BLaER1 treated with 17β-estradiol and CSF1 and Interleukin-3, amounts not matched to agents 10 nM and 100 nM (cell line): ENCODE measurements around the gene ATF1.
"Not testable (repeated sequence)": the region's sequence is repeated elsewhere in the genome, so short reads cannot be mapped to it uniquely, and the experiment has no call there.

Experiments
- H3K27ac ChIP-seq, 11 experiments: shearing (Covaris generic); formaldehyde crosslinking; 2 replicates each; pipeline ENCODE4 v1.8.1; 2022
- H3K27me3 ChIP-seq, 11 experiments: shearing (Covaris generic); formaldehyde crosslinking; 2 replicates each; pipeline ENCODE4 v1.8.1; 2022
- H3K36me3 ChIP-seq, 11 experiments: shearing (Covaris generic); formaldehyde crosslinking; 2 replicates each; pipeline ENCODE4 v1.8.1; 2022
- H3K4me1 ChIP-seq, 10 experiments: shearing (Covaris generic); formaldehyde crosslinking; 2 replicates each; pipeline ENCODE4 v1.8.1; 2022
- H3K4me2 ChIP-seq, 11 experiments: shearing (Covaris generic); formaldehyde crosslinking; 2 replicates each; pipeline ENCODE4 v1.8.1; 2022
- H3K4me3 ChIP-seq, 10 experiments: shearing (Covaris generic); formaldehyde crosslinking; 2 replicates each; pipeline ENCODE4 v1.8.1; 2022
- H3K9ac ChIP-seq, 11 experiments: shearing (Covaris generic); formaldehyde crosslinking; 2 replicates each; pipeline ENCODE4 v1.8.1; 2022
- H3K9me3 ChIP-seq, 11 experiments: shearing (Covaris generic); formaldehyde crosslinking; replicated peaks in 1 of 11; 2 replicates each; pipeline ENCODE4 v1.8.1; 2022
- H4K20me1 ChIP-seq, 11 experiments: shearing (Covaris generic); formaldehyde crosslinking; 2 replicates each; pipeline ENCODE4 v1.8.1; 2022
- Cebpa-rat ChIP-seq, 11 experiments: shearing (Covaris generic); IDR thresholded peaks; 2 replicates each; pipeline ENCODE4 v1.8.1; 2022

The ATF1 gene

DNA sequence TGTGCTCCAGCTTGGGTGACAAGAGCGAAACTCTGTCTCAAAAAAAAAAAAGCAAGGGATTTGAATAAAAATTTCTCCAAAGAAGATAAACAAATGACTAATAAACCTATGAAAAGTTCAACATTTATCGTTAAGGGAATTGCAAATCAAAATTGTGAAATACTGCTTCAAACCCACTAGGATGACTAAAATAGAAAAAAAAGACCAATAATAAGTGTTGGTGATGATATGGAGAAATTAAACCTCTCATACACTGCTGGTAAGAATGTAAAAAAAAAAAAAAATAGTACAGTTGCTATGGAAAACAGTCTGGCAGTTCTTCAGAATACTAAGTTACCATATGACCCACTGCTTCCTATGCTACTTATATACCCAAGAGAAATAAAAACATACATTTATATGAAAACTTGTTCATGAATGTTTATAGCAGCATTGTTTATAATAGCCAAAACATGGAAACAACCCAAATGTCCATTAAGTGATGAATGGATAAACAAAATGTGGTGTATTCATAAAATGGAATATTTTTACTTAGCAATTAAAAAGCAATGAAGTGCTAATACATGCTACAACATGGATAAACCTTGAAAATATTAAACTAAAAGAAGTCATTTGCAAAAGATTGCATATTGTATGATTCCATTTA, 39.5 kb downstream of the ATF1 start:
- H3K27me3 ChIP-seq = no peaks in the 10 kb centered on the region
- peaks cover 0 to 10% (median 0%) of the 10 kb centered on the region in 11 experiments; a peak in 5 of 22 replicates for H4K20me1 ChIP-seq
- no peak overlapping the region for H3K4me2 ChIP-seq
- H3K36me3 ChIP-seq = peaks cover 67 to 98% (median 91%) of the 10 kb centered on the region in 11 experiments
- TF ChIP-seq Cebpa-rat (IDR thresholded peaks at IDR 0.05) = no peak
- no peak overlapping the region for H3K27ac ChIP-seq
- no peak overlapping the region for H3K4me3 ChIP-seq
- H3K9me3 ChIP-seq = peaks cover 26 to 50% (median 46%) of the 10 kb centered on the region in 11 experiments
- H3K9ac ChIP-seq = no peak overlapping the region
- no peaks in the 10 kb centered on the region for H3K4me1 ChIP-seq

DNA sequence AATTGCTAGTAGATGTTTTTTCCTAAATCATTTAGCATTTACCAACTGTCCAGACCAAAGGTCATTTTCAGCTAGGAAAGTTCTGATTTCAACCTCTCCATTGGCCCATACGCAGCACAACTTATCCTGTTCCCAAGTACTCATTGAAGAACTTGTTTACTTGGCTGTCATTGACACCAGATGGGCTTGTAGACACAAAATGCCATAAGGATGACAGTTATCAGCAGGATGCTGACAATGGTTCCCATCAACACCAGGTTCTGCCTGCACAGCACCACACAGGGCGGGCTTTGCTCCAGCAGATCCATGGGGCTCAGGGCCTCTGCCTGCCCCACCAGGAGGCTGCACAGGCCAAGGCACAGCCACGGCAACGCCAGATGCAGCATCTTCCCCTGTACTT, 42.3 kb downstream of the ATF1 start:
- no peak overlapping the region for H3K9ac ChIP-seq
- H3K9me3 ChIP-seq = peaks cover 0 to 23% (median 18%) of the 10 kb centered on the region in 11 experiments; a peak in 21 of 22 replicates
- no peak for TF ChIP-seq Cebpa-rat (IDR thresholded peaks at IDR 0.05)
- no peaks in the 10 kb centered on the region for H3K27me3 ChIP-seq
- H3K4me2 ChIP-seq = no peak overlapping the region
- H3K36me3 ChIP-seq = peaks cover 67 to 98% (median 90%) of the 10 kb centered on the region in 11 experiments
- no peaks in the 10 kb centered on the region for H3K4me1 ChIP-seq
- H3K4me3 ChIP-seq = no peak overlapping the region
- peaks cover 0 to 10% (median 0%) of the 10 kb centered on the region in 11 experiments; a peak in 5 of 22 replicates for H4K20me1 ChIP-seq
- no peak overlapping the region for H3K27ac ChIP-seq

DNA sequence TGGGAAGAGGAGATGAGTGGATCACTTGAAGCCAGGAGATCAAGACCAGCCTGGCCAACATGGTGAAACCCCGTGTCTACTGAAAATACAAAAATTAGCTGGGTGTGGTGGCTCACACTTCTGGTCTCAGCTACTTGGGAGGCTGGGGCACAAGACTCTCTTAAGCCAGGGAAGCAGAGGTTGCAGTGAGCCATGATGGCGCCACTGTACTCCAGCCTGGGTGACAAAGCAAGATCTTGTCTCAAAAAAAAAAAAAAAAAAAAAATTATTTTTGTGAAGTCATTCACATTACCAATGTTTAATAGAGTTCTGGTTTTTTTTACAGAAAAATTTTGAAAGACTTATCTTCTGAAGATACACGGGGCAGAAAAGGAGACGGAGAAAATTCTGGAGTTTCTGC, 45.2 kb downstream of the ATF1 start:
- peaks cover 87 to 100% (median 92%) of the 10 kb centered on the region in 11 experiments for H3K36me3 ChIP-seq
- H3K4me1 ChIP-seq, H3K4me2 ChIP-seq, H3K27ac ChIP-seq, H3K9ac ChIP-seq, H4K20me1 ChIP-seq, H3K27me3 ChIP-seq, H3K9me3 ChIP-seq, H3K4me3 ChIP-seq: not testable (repeated sequence)

DNA sequence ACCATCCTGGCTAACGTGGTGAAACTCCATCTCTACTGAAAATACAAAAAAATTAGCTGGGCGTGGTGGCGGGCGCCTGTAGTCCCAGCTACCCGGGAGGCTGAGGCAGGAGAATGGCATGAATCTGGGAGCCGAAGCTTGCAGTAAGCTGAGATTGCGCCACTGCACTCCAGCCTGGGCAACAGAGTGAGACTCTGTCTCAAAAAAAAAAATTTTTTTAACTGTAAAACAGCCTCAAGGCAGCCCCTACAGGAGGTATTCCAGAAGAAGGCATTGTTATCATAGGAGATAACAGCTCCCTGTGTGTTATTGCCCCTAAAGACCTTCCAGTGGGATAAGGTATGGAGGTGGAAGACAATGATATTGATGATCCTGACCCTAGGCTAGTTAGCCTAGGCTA, 51.0 kb downstream of the ATF1 start:
- not testable (repeated sequence) for H3K9me3 ChIP-seq, H3K4me3 ChIP-seq, H3K27me3 ChIP-seq

DNA sequence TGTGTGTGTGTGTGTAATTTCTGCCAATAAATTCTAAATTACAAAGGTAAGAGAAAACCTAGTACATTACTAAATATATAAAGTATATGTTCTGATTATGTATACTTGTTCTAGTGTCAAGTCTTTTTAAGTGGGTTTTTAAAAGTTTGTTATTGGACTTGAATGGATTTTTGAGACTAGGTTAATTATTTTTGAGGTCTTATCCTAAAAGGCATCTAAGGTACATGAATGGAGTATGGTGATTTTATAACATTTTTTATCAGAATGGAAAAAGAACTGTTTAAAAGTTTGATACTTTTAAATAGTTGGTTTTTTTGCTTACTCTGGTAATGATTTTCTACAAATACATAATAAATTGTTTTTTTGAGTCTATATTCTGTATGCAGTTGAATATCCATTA, 56.3 kb downstream of the ATF1 start:
- no peak overlapping the region for H3K4me3 ChIP-seq
- no peak for TF ChIP-seq Cebpa-rat (IDR thresholded peaks at IDR 0.05)
- no peaks in the 10 kb centered on the region; a peak in 1 of 22 replicates for H4K20me1 ChIP-seq
- no peak overlapping the region for H3K9ac ChIP-seq
- H3K27ac ChIP-seq = no peak overlapping the region
- no peak overlapping the region for H3K4me2 ChIP-seq
- H3K9me3 ChIP-seq = no peaks in the 10 kb centered on the region
- H3K27me3 ChIP-seq = no peaks in the 10 kb centered on the region
- peaks cover 42 to 64% (median 49%) of the 10 kb centered on the region in 11 experiments for H3K36me3 ChIP-seq
- peaks cover 0 to 3% (median 0%) of the 10 kb centered on the region in 10 experiments; a peak in 1 of 20 replicates for H3K4me1 ChIP-seq

More for the DNA sequence above, 51.0 kb downstream of the ATF1 start:
- not testable (repeated sequence) for H3K4me2 ChIP-seq, H4K20me1 ChIP-seq, H3K27ac ChIP-seq, H3K4me1 ChIP-seq, H3K9ac ChIP-seq
- H3K36me3 ChIP-seq = peaks cover 91 to 100% (median 97%) of the 10 kb centered on the region in 11 experiments

DNA sequence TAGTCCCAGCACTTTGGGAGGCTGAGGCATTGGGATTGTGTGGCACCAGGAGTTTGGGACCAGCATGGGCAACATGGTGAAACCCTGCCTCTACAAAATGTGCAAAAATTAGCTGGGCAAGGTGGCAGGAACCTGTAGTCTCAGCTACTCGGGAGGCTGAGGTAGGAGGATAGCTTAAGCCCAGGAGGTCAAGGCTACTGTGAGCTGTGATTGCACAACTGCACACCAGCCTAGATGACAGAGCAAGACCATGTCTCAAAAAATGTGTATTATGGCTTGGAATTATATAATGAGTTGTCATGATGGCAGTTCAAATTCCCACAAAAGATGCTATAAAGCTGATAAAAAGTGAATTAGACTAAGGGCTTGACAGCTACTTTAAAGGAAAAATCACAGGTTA, 58.2 kb downstream of the ATF1 start:
- Histone ChIP-seq H3K36me3 (peaks cover 23 to 45% (median 30%) of the 10 kb centered on the region in 11 experiments), H3K27me3 (no peaks in the 10 kb centered on the region), H3K4me3 (no peak overlapping the region), H3K9me3 (no peaks in the 10 kb centered on the region), H3K4me2 (no peak overlapping the region), H4K20me1 (no peaks in the 10 kb centered on the region; a peak in 1 of 22 replicates), H3K4me1 (peaks cover 0 to 4% (median 0%) of the 10 kb centered on the region in 10 experiments; a peak in 1 of 20 replicates), H3K9ac (no peak overlapping the region), H3K27ac (no peak overlapping the region)
- peak in 1 of 11 experiments; percentile 29; a peak in 1 of 22 replicates for TF ChIP-seq Cebpa-rat (IDR thresholded peaks at IDR 0.05)

DNA sequence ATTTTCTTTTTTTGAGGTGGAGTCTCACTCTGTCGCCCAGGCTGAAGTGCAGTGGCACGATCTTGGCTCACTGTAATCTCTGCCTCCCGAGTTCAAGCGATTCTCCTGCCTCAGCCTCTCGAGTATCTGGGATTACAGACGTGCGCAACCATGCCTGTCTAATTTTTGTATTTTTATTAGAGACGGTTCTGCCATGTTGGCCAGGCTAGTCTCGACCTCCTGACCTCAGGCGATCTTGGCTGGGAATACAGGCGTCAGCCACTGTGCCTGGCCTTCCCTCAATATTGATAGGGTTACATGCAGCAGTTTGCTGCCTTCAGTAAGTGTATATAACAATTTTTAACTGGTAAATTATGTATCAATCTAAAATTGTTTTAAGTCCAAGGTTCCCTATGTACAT, 59.8 kb downstream of the ATF1 start:
- peaks cover 8 to 28% (median 14%) of the 10 kb centered on the region in 11 experiments; a peak in 20 of 22 replicates for H3K36me3 ChIP-seq
- H3K9ac ChIP-seq, H4K20me1 ChIP-seq, H3K27ac ChIP-seq, H3K9me3 ChIP-seq, H3K27me3 ChIP-seq, H3K4me3 ChIP-seq, H3K4me1 ChIP-seq, H3K4me2 ChIP-seq: not testable (repeated sequence)

DNA sequence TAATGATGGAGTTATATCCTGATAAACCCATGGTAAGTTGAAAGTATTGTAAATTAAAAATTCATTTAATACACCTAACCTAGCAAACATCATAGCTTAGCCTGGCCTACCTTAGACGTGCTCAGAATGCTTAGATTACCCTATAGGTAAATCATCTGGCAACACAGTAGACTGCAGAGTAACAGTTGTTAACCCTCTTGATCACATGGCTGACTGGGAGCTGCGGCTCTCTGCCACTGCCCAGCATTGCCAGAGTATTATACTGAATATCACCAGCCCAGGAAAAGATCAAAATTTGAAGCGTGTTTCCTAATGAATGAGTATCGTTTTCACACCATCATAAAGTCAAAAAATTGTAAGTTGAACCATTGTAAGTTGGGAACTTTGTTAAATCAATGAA, 61.0 kb downstream of the ATF1 start:
- Histone ChIP-seq H3K36me3 (peaks cover 0 to 16% (median 2%) of the 10 kb centered on the region in 11 experiments; a peak in 11 of 22 replicates), H3K4me2 (no peak overlapping the region), H3K27ac (peak overlapping the region in 2 of 11 experiments; percentile 19 to 37; a peak in 2 of 22 replicates), H3K4me1 (peaks cover 0 to 4% (median 0%) of the 10 kb centered on the region in 10 experiments; a peak in 1 of 20 replicates), H3K27me3 (no peaks in the 10 kb centered on the region), H3K9me3 (no peaks in the 10 kb centered on the region), H3K4me3 (no peak overlapping the region), H4K20me1 (no peaks in the 10 kb centered on the region; a peak in 1 of 22 replicates), H3K9ac (no peak overlapping the region)
- no peak for TF ChIP-seq Cebpa-rat (IDR thresholded peaks at IDR 0.05)

DNA sequence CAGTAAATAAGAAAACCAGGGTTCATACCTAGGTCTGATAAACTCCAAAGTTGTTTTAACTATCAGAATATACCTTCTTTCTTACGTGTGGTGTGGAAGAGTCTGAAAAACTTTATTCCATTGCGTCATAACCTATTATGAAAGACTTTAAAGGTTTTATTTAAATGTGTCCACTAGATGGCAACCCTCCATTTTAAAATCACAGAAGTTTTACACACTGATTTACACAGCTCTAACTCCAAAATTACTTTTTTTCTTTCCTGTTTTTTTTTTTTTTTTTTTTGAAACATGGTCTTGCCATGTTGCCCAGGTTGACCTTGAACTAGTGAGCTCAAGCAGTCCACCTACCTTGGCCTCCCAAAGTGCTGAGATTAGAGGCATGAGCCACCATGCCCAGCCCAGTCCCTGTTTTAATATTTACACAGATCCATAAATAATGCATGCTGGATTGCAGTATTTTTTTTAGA, 61.5 kb downstream of the ATF1 start:
- no peak overlapping the region for H3K4me2 ChIP-seq
- peak overlapping the region in 2 of 11 experiments; percentile 19 to 37; a peak in 1 of 22 replicates for H3K27ac ChIP-seq
- no peaks in the 10 kb centered on the region; a peak in 1 of 22 replicates for H4K20me1 ChIP-seq
- peaks cover 0 to 4% (median 0%) of the 10 kb centered on the region in 10 experiments; a peak in 1 of 20 replicates for H3K4me1 ChIP-seq
- H3K9ac ChIP-seq = no peak overlapping the region
- no peaks in the 10 kb centered on the region for H3K9me3 ChIP-seq
- no peak overlapping the region for H3K4me3 ChIP-seq
- peak in 5 of 11 experiments; percentile 21 to 78 (median 68); a peak in 6 of 22 replicates for TF ChIP-seq Cebpa-rat (IDR thresholded peaks at IDR 0.05)
- peaks cover 0 to 14% (median 0%) of the 10 kb centered on the region in 11 experiments; a peak in 2 of 22 replicates for H3K36me3 ChIP-seq
- H3K27me3 ChIP-seq = no peaks in the 10 kb centered on the region
